ENCODE results near the gene PTPRS. TPM values are rescaled to one million over a fixed set of nuclear protein-coding genes. Genes with fewer than 3 reads are reported as not detected.

Gene PTPRS
- total and polyA plus RNA-seq, 2 of the 13 experiments (the other 11 are each of a cell fraction or from before 2014, with no cell fraction given), result 32.7 to 43.9 TPM

GRCh38 chr19:5292822-5293611, 47.6 kb downstream of the PTPRS start (continued):
- TF ChIP-seq ZNF260 (CRISPR knock-in tag; IDR thresholded peaks at IDR 0.05; ENCODE audit: borderline replicate concordance, low read depth) (no peak), ZHX2 (IDR thresholded peaks at IDR 0.05; ENCODE audit: low read depth) (no peak), ZHX2 (CRISPR knock-in tag; IDR thresholded peaks at IDR 0.05; ENCODE audit: borderline replicate concordance) (no peak), ZNF629 (CRISPR knock-in tag; conservative IDR thresholded peaks at IDR 0.05) (no peak), TSC22D2 (CRISPR knock-in tag; IDR thresholded peaks at IDR 0.05; ENCODE audit: borderline replicate concordance) (no peak), HNF1B (CRISPR knock-in tag; IDR thresholded peaks at IDR 0.05) (no peak), MTA1 (CRISPR knock-in tag; IDR thresholded peaks at IDR 0.05; ENCODE audit: borderline replicate concordance) (no peak), ZSCAN20 (CRISPR knock-in tag; IDR thresholded peaks at IDR 0.05; ENCODE audit: borderline replicate concordance) (0 out of 2 replicates have a peak, but pooled peaks have one; percentile 73), ZGPAT (CRISPR knock-in tag; IDR thresholded peaks at IDR 0.05) (no peak), ZNF780A (CRISPR knock-in tag; IDR thresholded peaks at IDR 0.05) (no peak), SIX1 (CRISPR knock-in tag; IDR thresholded peaks at IDR 0.05; ENCODE audit: borderline replicate concordance) (no peak), ZNF232 (CRISPR knock-in tag; IDR thresholded peaks at IDR 0.05; ENCODE audit: borderline replicate concordance) (no peak), ZNF136 (CRISPR knock-in tag; IDR thresholded peaks at IDR 0.05; ENCODE audit: low read depth) (no peak), SIX4 (CRISPR knock-in tag; IDR thresholded peaks at IDR 0.05) (no peak)
- TF ChIP-seq, protein P1, sequence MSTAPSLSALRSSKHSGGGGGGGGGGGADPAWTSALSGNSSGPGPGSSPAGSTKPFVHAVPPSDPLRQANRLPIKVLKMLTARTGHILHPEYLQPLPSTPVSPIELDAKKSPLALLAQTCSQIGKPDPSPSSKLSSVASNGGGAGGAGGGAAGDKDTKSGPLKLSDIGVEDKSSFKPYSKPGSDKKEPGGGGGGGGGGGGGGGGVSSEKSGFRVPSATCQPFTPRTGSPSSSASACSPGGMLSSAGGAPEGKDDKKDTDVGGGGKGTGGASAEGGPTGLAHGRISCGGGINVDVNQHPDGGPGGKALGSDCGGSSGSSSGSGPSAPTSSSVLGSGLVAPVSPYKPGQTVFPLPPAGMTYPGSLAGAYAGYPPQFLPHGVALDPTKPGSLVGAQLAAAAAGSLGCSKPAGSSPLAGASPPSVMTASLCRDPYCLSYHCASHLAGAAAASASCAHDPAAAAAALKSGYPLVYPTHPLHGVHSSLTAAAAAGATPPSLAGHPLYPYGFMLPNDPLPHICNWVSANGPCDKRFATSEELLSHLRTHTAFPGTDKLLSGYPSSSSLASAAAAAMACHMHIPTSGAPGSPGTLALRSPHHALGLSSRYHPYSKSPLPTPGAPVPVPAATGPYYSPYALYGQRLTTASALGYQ (CRISPR knock-in tag; IDR thresholded peaks at IDR 0.05), result no peak
- TF ChIP-seq, protein P2, sequence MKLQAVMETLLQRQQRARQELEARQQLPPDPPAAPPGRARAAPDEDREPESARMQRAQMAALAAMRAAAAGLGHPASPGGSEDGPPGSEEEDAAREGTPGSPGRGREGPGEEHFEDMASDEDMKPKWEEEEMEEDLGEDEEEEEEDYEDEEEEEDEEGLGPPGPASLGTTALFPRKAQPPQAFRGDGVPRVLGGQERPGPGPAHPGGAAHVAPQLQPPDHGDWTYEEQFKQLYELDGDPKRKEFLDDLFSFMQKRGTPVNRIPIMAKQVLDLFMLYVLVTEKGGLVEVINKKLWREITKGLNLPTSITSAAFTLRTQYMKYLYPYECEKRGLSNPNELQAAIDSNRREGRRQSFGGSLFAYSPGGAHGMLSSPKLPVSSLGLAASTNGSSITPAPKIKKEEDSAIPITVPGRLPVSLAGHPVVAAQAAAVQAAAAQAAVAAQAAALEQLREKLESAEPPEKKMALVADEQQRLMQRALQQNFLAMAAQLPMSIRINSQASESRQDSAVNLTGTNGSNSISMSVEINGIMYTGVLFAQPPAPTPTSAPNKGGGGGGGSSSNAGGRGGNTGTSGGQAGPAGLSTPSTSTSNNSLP (IDR thresholded peaks at IDR 0.05; ENCODE audit: low read depth, low read length), result no peak

All from HepG2 (cell line).